Tongue (tissue), 2 donors: ENCODE results near the gene ACTRT3. TPM values are rescaled to one million over a fixed set of nuclear protein-coding genes. Genes with fewer than 3 reads are reported as not detected.

ENCODE experiments used
- DNase-seq: peaks from one replicate; pipeline ENCODE4 v3.0.0-alpha.2; 2015
- total RNA-seq: library from RNA; depleted of rRNA; stranded (reverse); fragments of >200 nt; gene quantifications from one replicate; pipeline ENCODE4 v1.2.3, GENCODE V29; 2014

The ACTRT3 gene
- total RNA-seq, result 1.7 TPM

DNA sequence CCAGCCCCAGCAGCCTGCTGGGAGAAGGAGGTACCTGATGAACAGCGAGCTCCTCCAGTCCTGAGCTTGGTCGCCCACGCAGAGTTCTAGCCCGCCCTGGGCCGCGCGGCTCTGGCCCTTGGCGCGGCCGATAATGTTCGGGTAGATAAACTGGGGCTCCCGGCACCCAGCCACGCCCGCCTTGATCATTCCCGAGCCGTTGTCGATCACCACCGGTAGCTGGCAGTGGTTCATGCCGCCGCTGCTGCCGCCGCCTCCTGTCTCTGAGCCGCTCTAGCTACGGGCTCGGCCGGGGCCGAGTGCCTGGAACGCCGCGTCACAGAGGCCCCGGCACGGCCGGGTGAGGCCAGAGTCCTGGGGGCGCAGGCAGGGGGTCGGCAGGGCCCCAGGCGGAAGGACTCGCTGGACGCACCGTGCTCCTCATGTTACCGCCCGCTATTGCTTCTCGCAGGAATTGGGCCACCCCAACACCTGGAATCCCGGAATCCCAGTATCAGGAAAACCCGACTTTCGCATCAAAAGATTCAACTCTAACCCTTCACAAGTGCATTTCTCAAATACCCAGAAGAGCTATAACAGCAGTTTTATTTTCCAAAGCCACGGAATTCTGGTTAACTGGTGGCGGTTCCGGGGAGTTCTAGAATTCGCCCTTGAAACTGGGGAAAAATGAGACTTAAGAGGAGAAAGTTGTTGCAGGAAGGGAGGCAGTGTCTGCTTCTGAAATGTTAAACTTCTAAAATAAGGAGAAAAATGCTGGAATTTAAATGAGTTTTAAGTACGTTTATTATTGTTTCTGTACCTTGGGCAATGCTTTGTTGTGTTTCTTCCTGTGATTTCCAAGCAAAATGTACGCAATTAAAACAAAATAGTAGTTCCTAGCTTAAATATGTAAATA, at the start of gene ACTRT3:
TSS of gene ACTRT3 (minus strand) at position 275 of the 895 bp plus-strand sequence. CDS start at position 234, 41 bp downstream.
- peak; percentile 77 for DNase-seq

DNA sequence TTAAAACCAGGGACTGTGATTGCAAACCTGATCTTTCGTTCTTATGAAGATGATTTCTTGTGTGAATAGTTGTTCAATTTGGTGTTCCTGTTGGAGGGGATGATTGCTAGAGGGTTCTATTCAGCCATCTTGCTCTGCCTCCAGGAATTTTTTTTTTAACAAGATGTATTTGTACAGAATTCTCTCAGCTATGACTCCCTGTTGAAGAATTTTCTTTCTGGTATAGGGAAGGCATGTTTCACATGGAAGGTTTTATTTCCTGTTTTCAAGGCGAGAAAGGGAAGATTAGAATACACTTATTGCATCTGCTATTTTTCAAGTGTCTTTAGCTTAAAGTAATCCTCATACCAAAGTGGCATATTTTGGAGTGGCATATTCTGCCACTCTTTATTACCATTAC, 49.0 kb upstream of the ACTRT3 start:
- no peak for DNase-seq

DNA sequence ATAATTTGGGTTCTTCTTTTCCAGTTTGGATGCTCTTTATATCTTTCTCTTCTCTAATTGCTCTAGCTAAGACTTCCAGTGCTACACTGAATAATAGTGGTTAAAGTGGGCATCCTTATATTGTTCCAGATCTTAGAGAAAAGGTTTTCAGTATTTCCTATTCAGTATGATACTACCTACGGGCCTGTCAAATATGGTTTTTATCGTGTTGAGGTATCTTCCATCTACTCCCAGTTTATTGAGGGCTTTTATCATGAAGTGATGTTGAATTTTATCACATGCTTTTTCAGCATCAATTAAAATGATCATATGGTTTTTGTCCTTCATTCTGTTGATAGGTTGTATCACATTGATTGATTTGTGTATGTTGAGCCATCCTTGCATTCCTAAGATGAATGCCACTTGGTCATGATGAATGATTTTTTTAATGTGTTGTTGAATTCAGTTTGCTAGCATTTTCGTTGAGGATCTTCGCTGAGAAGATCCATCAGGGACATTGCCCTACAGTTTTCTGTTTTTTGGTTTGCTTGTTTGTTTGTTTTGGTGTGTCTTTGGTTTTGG, 46.3 kb upstream of the ACTRT3 start:
- DNase-seq, result no peak

DNA sequence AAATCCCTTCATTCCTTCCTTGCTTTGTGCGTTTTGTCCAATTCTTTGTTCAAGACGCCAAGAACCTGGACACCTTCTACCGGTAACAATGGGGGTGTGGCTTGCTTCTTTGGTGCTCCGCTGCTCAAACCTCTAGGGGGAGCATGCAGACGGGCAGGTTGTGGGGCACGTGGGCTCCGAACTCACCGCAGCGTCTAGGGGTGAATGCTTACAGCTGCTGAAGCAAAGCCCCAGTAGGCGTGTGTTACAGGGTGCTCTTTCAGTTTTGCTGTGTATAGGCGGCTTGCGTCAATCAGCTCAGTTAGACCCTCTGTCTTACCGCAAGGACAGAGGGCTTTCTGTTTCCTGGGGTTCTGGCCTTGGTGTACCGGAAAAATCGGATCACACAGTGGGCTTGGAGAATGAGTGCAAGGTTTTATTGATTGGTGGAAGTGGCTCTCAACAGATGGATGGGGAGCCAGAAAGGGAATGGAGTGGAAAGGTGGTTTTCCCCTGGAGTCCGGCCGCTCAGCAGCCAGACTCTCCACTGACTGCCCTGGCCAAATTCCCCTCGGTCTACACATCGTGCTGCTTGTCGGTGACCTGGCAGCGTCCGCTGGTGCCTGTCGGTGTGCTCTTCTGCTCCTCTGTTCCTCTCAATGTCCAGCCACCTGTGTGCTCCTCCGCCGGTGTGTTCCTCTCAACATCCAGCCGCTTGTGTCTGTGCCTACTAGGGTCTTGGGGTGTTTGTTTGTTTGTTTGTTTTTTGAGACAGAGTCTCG, 44.6 kb upstream of the ACTRT3 start:
- peak; percentile 24 for DNase-seq

DNA sequence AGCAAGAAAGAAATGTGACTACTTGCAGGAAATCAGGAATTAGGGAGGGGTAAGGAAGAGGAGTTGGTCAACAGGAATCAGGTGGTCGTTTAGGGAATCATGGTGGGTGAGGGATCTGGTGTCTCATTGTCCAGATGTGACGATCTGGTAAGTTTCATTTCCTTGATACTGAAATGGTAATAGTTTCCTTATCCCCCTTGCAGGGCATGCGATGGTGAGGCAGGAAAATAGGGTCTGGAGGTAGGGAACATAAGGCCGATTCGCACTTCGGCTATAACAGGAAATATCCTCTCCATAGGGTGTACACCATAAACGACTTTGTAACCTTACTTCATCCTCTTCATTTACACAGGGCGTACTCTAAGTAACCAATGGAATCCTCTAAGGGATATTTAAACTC, 43.9 kb upstream of the ACTRT3 start:
- no peak for DNase-seq

DNA sequence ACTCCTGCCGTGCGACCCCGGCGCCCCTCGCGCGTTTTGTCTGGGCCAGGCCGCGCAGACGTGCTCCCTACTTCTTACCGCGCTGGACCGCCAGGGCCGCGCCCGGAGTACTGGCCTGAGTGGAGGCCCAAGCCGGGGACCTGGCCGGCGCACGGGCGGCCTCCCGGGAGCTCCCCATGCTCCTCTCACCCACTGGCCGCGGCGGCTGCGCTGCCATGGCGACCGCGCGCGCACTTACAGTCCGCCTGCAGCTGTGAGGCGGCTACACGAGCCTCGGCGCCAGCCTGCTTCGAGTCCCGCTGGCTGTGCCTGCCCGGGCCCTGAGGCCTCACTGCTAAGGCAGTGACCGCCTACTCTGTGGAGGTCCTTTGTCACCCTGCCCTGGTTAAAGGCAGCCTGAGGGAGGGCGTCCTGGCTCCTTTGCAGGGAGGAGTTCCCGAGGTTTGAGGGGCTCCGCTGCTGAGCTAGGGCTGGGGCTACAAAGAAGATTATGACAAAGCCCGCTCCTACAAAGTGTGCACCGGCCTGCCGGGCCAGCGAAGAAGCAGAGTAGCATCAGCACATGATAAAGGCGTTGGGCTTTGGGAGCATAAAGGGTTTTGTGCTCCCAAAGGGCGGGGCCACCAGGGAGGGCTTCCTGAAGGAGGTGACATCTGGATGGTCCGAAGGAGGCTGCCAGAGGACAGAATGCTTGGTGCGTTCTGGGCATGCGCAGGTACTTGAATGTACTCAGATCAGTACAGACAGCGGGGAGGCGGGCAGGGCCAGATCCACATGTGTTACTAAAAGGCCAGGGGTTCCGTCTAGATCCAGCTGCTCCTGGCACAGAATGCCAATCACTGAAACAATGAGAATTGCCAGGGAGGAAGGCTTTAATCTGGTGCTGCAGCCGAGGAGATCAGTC, 43.2 kb upstream of the ACTRT3 start, which contains the start of the genes LRRC34 and LRRIQ4:
TSS of gene LRRC34 (minus strand) at position 573 of the 904 bp plus-strand sequence. CDS start at position 217, 356 bp downstream.
TSS of gene LRRIQ4 (plus strand) at position 539 of the 904 bp plus-strand sequence. CDS start 9,052 bp downstream, outside the sequence.
- peak; percentile 90 for DNase-seq

DNA sequence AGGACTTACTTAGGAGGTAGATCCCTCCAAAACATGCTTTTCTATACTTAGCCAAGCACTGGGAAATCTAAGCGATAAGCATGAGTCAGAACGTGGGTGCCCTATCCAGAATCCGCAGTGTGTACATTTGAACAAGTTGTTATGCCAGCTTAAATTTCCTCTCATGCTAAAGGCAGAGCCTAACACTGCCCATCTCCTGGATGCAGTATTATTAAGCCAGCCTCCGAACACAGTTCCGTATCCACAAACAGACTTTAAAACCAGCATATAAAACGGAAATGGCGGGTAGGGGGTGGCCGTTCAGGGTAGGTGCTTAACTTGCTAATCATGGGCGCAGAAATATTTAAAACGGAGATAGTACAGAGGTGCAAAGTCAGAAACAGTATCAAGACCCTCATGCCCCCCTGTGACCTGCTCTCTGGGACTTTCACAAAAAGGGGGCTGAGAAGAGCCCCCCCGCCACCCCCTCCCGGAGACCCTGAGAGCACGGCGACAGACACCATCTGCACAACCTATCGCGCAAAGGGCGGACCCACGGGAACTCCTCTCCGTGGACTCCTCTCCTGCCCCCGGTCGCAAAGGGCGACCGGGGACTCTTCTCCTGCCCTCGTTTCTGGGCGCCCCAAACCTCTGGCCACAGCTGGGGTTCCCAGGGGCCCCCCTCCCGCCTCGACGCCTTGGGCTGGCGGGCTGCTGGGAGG, 42.4 kb upstream of the ACTRT3 start:
- DNase-seq, result peak; percentile 66

DNA sequence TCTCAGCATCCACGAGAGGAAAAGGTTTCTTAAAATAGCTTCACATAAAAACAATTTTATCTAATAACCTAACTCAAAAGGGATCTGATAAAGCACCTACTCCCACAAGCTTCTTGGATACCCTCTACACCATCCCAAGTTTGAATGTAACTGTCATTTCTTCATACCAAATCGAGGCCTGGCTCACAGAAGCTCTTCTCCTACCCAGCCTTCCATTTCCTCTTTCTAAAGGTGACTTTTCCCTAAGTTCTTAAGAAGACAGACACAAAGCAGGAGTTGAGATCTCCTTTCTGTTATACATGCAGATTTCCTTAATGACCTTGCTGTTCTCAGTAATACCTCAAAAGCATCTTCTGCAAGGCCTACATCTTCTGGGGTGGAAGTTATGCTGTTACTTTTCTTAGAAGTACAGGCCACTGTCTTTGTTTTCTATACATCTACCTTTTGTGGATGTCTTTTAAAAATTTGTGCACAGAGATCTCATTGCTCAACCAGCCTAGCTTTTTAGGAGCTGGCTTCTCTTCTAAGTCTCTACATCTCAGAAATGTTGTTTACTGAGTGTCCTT, 40.0 kb upstream of the ACTRT3 start:
- DNase-seq, result no peak

DNA sequence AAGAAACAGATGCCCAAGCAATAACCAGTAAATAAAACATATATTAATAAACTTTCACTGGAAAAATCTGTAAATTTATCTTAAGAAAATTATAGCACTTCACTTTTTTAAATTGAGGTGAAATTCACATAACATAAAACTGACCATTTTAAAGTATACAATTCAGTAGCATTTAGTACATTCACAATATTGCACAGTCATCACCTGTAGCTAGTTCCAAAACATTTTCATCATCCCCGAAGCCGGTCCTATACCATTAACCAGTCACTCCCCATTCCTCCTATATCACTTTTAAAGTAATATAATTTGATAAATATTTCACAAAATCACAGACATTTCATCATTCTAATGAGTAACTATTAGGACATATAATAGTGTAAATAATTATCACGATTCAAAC, 35.3 kb upstream of the ACTRT3 start:
- DNase-seq, result no peak

DNA sequence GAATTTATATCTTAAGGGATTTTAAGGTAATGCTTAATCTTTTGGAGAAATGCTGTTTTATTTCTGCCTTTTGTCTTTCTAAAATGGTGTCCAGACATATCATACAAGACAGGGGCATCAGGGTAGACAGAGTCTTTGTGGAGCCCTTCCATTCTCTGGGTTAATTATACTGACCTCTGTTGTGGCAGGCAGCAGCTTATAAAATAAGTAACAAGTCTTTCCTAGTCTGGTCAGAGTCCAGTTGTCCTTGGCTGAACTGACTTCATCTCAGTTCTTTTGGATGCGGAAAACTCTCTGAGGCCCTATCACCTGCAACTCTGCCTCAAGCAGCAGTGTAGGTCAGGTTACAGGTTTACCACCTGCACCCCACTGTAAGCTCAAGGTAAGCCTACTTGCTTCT, 23.0 kb upstream of the ACTRT3 start:
- DNase-seq, result no peak

DNA sequence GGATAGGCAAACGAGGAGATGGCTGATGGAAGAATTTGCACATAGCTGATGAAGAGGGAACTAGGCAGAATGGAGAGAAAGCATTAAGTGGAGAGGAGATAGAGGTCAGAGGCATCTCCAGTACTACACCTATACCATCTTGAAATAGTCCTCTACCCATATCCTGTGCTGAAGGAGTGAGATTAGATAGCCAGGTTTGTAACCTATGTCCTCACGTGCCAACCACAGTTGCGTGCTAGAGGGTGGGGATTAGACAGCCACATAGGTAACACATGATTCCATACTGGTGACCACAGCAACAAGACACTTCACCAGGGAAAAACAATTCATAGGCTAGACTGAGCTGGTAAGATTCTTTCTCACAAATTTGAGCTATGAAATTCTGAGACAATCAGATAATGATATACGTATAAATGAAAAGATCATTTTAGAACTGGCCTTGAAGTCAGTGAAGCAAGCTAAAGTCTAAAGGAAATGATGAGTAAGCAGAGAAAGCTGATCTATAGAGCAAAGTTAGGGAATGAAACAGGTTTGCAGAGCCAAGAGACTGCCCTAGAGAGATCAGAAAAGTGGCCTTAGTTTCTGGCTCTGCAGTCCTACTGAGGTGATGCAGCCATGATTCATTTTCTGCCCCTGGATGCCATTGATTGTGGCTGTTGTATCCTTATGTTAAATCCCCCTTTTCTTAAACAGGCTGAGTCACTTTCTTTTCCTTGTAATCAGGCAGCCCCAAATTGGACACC, 21.5 kb upstream of the ACTRT3 start:
- DNase-seq, result no peak

DNA sequence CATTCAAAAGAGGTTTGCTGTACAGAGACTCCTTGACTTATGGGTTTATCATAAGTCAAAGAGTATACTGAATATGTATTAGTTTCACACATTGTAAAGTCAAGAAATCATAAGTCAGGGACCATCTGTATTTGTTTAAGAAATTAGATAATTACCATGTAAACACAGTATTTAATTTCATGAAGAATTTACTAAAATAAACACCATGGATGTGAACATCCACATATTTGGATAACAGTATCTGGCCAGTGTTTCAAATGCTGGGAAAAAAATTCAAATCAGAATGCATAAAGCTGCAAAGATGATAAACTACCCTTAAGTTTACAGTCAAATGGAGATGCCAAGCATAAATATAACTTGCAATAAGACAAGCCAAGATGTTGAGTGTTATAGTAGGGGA, 20.9 kb upstream of the ACTRT3 start:
- no peak for DNase-seq

DNA sequence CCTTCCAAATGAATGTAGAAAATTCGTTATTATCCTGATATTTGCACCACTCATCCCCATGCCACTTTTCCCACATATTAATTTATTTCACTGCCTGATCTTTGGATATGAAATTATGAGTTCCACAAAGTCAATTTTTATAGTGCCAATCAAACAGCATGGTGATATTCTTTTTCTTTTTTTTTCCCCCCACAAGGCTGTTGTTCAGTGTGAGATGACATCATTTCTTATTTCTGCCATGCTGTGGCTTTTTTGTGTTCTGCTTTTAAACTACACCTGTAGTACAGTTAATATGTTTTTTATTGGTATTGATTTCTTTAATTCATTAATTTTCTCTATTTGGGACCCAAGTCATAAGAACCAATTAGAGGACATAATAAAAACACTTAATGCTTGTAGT, 18.4 kb upstream of the ACTRT3 start:
- no peak for DNase-seq

DNA sequence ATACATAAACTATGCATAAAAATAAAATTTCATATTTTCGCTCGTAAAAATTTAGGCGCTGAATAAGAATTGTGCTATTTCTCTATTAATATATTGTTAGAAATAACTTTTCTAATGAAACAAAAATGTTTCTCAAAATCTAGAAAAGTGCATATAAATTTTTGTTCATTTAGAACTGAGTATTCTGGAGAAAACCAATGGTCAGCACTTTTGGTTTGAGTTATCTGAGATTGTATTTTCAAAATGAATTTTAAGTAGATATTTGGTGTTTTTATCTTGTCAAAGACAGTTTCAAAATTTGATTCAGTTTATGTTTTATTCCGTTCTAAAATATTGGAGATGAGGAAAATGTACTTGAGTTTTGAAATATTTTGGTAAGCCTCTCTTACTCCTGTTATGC, 17.8 kb upstream of the ACTRT3 start:
- DNase-seq, result no peak

DNA sequence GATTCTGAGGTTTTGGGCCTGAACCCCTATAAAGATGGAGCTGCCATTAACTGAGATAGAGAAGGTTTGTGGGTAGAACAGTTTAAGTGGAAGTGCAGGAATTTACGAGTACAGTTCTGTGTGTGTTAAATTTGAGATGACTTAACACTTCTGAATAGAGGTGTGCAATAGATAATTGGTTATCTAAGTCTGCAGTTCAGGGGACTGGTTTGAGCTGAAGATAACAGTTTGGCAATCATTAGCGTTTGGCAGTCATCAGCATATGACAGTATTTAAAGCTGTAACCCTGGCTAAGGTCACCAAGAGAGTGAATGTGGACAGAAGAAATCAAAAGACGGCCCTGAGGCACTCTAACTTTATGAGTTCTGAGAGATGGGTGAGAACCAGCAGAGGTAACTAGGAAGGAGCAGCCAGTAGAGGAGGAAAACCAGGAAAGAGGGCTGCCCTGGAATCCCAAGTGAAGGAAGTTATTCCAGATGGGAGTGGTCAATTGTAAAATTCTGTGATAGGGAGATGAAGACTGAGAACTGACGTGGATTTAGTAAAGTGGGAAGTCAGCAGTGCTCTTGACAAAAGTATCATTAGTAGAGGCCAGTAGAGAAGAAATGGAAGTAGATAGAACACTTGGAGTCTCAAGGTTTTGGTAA, 12.0 kb upstream of the ACTRT3 start:
- DNase-seq, result no peak

DNA sequence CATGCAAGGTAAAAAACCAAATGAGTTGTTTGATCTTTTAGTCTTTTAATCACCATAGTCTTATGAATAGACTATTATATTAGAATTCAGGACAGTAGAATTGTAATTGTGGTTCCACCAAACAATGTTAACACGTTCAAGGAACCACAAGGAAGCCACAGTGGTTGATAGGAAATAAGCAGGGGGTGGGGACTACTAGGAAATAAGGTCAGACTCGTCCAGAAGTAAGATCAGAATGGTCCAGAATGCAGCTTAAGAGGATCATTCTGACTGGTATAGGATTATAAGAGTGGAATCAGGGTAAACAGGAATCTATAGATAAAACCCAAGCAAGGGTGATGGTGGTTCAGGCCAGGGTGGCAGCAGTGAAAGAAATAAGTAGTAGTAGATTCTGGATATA, 11.4 kb upstream of the ACTRT3 start:
- DNase-seq, result no peak

DNA sequence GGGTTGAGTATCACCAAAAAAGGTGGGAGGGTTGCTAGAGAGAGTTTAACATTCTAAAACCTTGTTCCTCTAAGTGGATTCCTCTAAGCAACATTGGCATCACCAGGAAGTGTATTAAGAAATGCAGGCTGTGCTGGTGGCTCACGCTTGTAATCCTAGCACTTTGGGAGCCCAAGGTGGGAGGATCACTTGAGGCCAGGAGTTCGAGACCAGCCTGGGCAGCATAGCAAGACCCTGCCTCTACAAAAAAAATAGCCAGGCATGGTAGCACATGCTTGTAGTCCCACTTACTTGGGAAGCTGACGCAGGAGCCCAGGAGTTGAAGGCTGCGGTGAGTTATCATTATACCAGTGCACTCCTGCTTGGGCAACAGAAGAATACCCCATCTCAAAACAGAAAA, 8.5 kb upstream of the ACTRT3 start:
- DNase-seq, result no peak

DNA sequence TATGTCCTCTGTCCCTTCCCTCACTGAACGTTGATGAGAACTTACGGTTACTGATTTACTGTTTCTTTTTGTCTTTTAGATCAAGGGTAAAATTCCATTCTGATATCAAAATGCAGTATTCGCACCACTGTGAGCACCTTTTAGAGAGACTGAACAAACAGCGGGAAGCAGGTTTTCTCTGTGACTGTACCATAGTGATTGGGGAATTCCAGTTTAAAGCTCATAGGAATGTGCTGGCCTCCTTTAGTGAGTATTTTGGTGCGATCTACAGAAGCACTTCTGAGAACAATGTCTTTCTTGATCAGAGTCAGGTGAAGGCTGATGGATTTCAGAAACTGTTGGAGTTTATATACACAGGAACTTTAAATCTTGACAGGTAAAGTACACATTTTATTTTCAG, 4.8 kb upstream of the ACTRT3 start:
- DNase-seq, result no peak
